ENCODE data around the gene C1QTNF9B. TPM values are rescaled to one million over a fixed set of nuclear protein-coding genes. Genes with fewer than 3 reads are reported as not detected.

Gene C1QTNF9B
- polyA plus RNA-seq, 2 of the 4 experiments (the other 2 are of a cell fraction) = not detected

GRCh38 chr13:23844132-23844531 lies 53.2 kb downstream of the C1QTNF9B start:
- Histone ChIP-seq H3K4me2 (no peak overlapping the region), H3K27ac (no peak overlapping the region), H3K4me1 (no peaks in the 10 kb centered on the region), H3K4me3 (no peak overlapping the region), H3K9me3 (no peaks in the 10 kb centered on the region)
- ChIA-PET CTCF (interaction anchor here (1.5 kb wide), 1 partner anchor 46 kb away, joined by 5 read pairs; the partner anchor contains the start of gene MIPEP), POLR2A (no interaction called here)
- no peak for DNase-seq (ENCODE audit: low read depth in 1 of 2, low spot score in 1 of 2)
- 96% methylated on average over 2 of the region's 2 CpGs for WGBS (ENCODE audit: missing lambda C conversion rate)
- TF ChIP-seq SREBF2 (IDR thresholded peaks at IDR 0.05) (no peak), NR3C1 (IDR thresholded peaks at IDR 0.05) (no peak), HOXB5 (CRISPR knock-in tag; IDR thresholded peaks at IDR 0.05) (no peak), FOSL2 (IDR thresholded peaks at IDR 0.05) (no peak), FOSL2 (CRISPR knock-in tag; IDR thresholded peaks at IDR 0.05) (no peak), CBX2 (IDR thresholded peaks at IDR 0.05; ENCODE audit: borderline replicate concordance, low read depth) (no peak), NFE2L2 (conservative IDR thresholded peaks at IDR 0.05; ENCODE audit: low read length) (no peak), REST (IDR thresholded peaks at IDR 0.05) (no peak), MAFK (IDR thresholded peaks at IDR 0.05; ENCODE audit: partially characterized antibody) (no peak), SMC3 (IDR thresholded peaks at IDR 0.05) (no peak), RNF2 (IDR thresholded peaks at IDR 0.05; ENCODE audit: borderline replicate concordance, low read depth) (no peak)
- ATAC-seq = no peak
- no peak for FAIRE-seq

- Histone ChIP-seq H3K4me1 (no peaks in the 10 kb centered on the region), H3K4me2 (no peak overlapping the region), H3K4me3 (no peak overlapping the region), H3K9me3 (no peaks in the 10 kb centered on the region), H3K27ac (no peak overlapping the region)
- WGBS (ENCODE audit: missing lambda C conversion rate) = 53% methylated on average over 1 of the region's 1 CpG
- CTCF ChIA-PET = no interaction called here
- POLR2A ChIA-PET = interaction anchor here (0.7 kb wide), 1 partner anchor 214 kb away, joined by 3 read pairs; no protein-coding TSS in a partner anchor
- no peak for DNase-seq (ENCODE audit: low read depth in 1 of 2, low spot score in 1 of 2)
- ATAC-seq = no peak
- no peak for FAIRE-seq
- TF ChIP-seq ZNF302 (CRISPR knock-in tag; IDR thresholded peaks at IDR 0.05) = no peak
- TF ChIP-seq ELK1 (IDR thresholded peaks at IDR 0.05; ENCODE audit: low read depth, low read length) = no peak
- TF ChIP-seq RARB (CRISPR knock-in tag; IDR thresholded peaks at IDR 0.05) = no peak
- no peak for TF ChIP-seq FOSL2 (IDR thresholded peaks at IDR 0.05)
- no peak for TF ChIP-seq FOSL2 (CRISPR knock-in tag; IDR thresholded peaks at IDR 0.05)
- no peak for TF ChIP-seq MAFK (IDR thresholded peaks at IDR 0.05; ENCODE audit: partially characterized antibody)
- TF ChIP-seq EHMT2 (IDR thresholded peaks at IDR 0.05; ENCODE audit: low read depth) = no peak
- no peak for TF ChIP-seq SREBF2 (IDR thresholded peaks at IDR 0.05)
- no peak for TF ChIP-seq ZSCAN20 (CRISPR knock-in tag; IDR thresholded peaks at IDR 0.05)
- TF ChIP-seq RAD21 (conservative IDR thresholded peaks at IDR 0.05 in 1 of 2, IDR thresholded peaks at IDR 0.05 in 1 of 2) = no peak
- no peak for TF ChIP-seq CBX2 (IDR thresholded peaks at IDR 0.05; ENCODE audit: borderline replicate concordance, low read depth)
- no peak for TF ChIP-seq FOSB (CRISPR knock-in tag; IDR thresholded peaks at IDR 0.05)
- TF ChIP-seq HEYL (CRISPR knock-in tag; IDR thresholded peaks at IDR 0.05) = no peak
Observed at GRCh38 chr13:23843436-23843835, 53.9 kb downstream of the C1QTNF9B start.

GRCh38 chr13:23842406-23842805 lies 54.9 kb downstream of the C1QTNF9B start:
- FAIRE-seq = no peak
- ChIA-PET POLR2A (no interaction called here), CTCF (no interaction called here)
- no peaks in the 10 kb centered on the region for H3K4me1 ChIP-seq
- no peak overlapping the region for H3K27ac ChIP-seq
- no peak for ATAC-seq
- H3K9me3 ChIP-seq = no peaks in the 10 kb centered on the region
- no peak overlapping the region for H3K4me2 ChIP-seq
- 94% methylated on average over 8 of the region's 8 CpGs for whole genome bisulfite sequencing (ENCODE audit: missing lambda C conversion rate)
- DNase-seq (ENCODE audit: low read depth in 1 of 2, low spot score in 1 of 2) = no peak
- H3K4me3 ChIP-seq = no peak overlapping the region
- no peak for TF ChIP-seq ESRRA (IDR thresholded peaks at IDR 0.05; ENCODE audit: borderline replicate concordance, low read length)
- no peak for TF ChIP-seq EHF (CRISPR knock-in tag; IDR thresholded peaks at IDR 0.05)
- no peak for TF ChIP-seq TP53 (CRISPR knock-in tag; IDR thresholded peaks at IDR 0.05)
- no peak for TF ChIP-seq ZSCAN20 (CRISPR knock-in tag; IDR thresholded peaks at IDR 0.05)
- no peak for TF ChIP-seq FOSB (CRISPR knock-in tag; IDR thresholded peaks at IDR 0.05)
- TF ChIP-seq ATOH8 (CRISPR knock-in tag; IDR thresholded peaks at IDR 0.05; ENCODE audit: low read depth) = no peak
- TF ChIP-seq USF2 (IDR thresholded peaks at IDR 0.05) = no peak
- no peak for TF ChIP-seq HES2 (IDR thresholded peaks at IDR 0.05)
- no peak for TF ChIP-seq POLR2AphosphoS2 (conservative IDR thresholded peaks at IDR 0.05; ENCODE audit: low read length)

All from A549 (cell line).